CD14-positive monocyte (primary cell): ENCODE data around the gene NPLOC4. TPM values are rescaled to one million over a fixed set of nuclear protein-coding genes. Genes with fewer than 3 reads are reported as not detected.
A peak's percentile ranks its signal among the peaks of the same experiment; 100 is the strongest.

Experiments used
- DNase-seq, 3 donors: peaks; one replicate each; pipeline ENCODE4 v3.0.0-alpha.2; 2011 to 2022
- H2AFZ ChIP-seq: 2 replicates; pipeline ENCODE4 v1.6.0; 2012; ENCODE audit warnings: mild to moderate bottlenecking, low read depth, low read length, inconsistent platforms; ENCODE audit not compliant: insufficient read depth, poor library complexity, severe bottlenecking
- H3K27ac ChIP-seq, 2 donors: 1 replicate in 1 of 2; 2 replicates in 1 of 2; pipeline ENCODE4 v1.5.1; 2012 to 2013; ENCODE audit warnings: low read length in 2 of 2, control low read depth in 1 of 2, inconsistent platforms in 1 of 2, low read depth in 1 of 2, mild to moderate bottlenecking in 1 of 2
- H3K27me3 ChIP-seq, 2 donors: one replicate each; pipeline versions ENCODE4 v1.6.0 to v1.6.1; 2011 to 2013; ENCODE audit warnings: low read length in 2 of 2; ENCODE audit not compliant: control insufficient read depth in 2 of 2, insufficient read depth in 2 of 2
- H3K36me3 ChIP-seq, 2 donors: replicated peaks in 1 of 2; 1 replicate in 1 of 2; 2 replicates in 1 of 2; pipeline versions ENCODE4 v1.5.1 to v1.6.1; 2012 to 2013; ENCODE audit warnings: low read length in 2 of 2, control low read depth in 1 of 2, inconsistent platforms in 1 of 2, mild to moderate bottlenecking in 1 of 2; ENCODE audit not compliant: insufficient read depth in 2 of 2, control insufficient read depth in 1 of 2
- H3K4me1 ChIP-seq, 2 donors: 1 replicate in 1 of 2; 2 replicates in 1 of 2; pipeline versions ENCODE4 v1.5.1 to v1.6.1; 2012 to 2013; ENCODE audit warnings: low read length in 2 of 2, control low read depth in 1 of 2, inconsistent platforms in 1 of 2, mild to moderate bottlenecking in 1 of 2, moderate library complexity in 1 of 2; ENCODE audit not compliant: insufficient read depth in 2 of 2, control insufficient read depth in 1 of 2
- H3K4me2 ChIP-seq: replicated peaks from 2 replicates; pipeline ENCODE3; 2012; ENCODE audit warnings: low read length, moderate library complexity, mild to moderate bottlenecking; ENCODE audit not compliant: poor library complexity, severe bottlenecking; ENCODE audit errors: extremely low read depth
- H3K4me3 ChIP-seq, 3 experiments: fragments of 200-600 bp in 1 of 3; sonication (generic) in 1 of 3; replicated peaks in 1 of 3; 1 replicate in 2 of 3; 2 replicates in 1 of 3; pipeline ENCODE4 v1.5.1; 2011 to 2013; ENCODE audit warnings: low read length in 3 of 3, mild to moderate bottlenecking in 3 of 3, control low read depth in 2 of 3, low read depth in 2 of 3, inconsistent platforms in 1 of 3, moderate library complexity in 1 of 3
- H3K79me2 ChIP-seq: 2 replicates; pipeline ENCODE4 v1.6.0; 2012; ENCODE audit warnings: mild to moderate bottlenecking, control low read depth, inconsistent platforms, low read length, moderate library complexity; ENCODE audit not compliant: insufficient read depth
- H3K9ac ChIP-seq: 2 replicates; pipeline ENCODE4 v1.6.0; 2017; ENCODE audit warnings: low read length, mild to moderate bottlenecking; ENCODE audit not compliant: insufficient read depth, poor library complexity, severe bottlenecking
- H3K9me3 ChIP-seq, 2 donors: replicated peaks in 1 of 2; 1 replicate in 1 of 2; 2 replicates in 1 of 2; pipeline versions ENCODE4 v1.5.1 to v1.6.1; 2012 to 2013; ENCODE audit warnings: low read length in 2 of 2, control low read depth in 1 of 2; ENCODE audit not compliant: control insufficient read depth in 1 of 2, insufficient read depth in 1 of 2
- H4K20me1 ChIP-seq: 2 replicates; pipeline ENCODE4 v1.6.0; 2012; ENCODE audit warnings: mild to moderate bottlenecking, low read length, control low read depth, moderate library complexity; ENCODE audit not compliant: insufficient read depth
- H3K27ac Mint-ChIP-seq, 7 donors: one replicate each; pipeline ENCODE4 v1.8.0; 2020; ENCODE audit warnings: mild to moderate bottlenecking in 7 of 7, mixed read lengths in 7 of 7, moderate library complexity in 6 of 7, inconsistent platforms in 2 of 7
- H3K27me3 Mint-ChIP-seq, 3 donors: one replicate each; pipeline ENCODE4 v1.8.0; 2021 to 2022; ENCODE audit warnings: low read depth in 3 of 3, mild to moderate bottlenecking in 3 of 3, mixed read lengths in 3 of 3, moderate library complexity in 3 of 3, inconsistent platforms in 1 of 3
- H3K36me3 Mint-ChIP-seq, 2 donors: one replicate each; pipeline ENCODE4 v1.8.0; 2020; ENCODE audit warnings: mixed read lengths in 2 of 2, inconsistent platforms in 1 of 2, mild to moderate bottlenecking in 1 of 2
- H3K4me1 Mint-ChIP-seq: one replicate; pipeline ENCODE4 v1.8.0; 2020; ENCODE audit warnings: mild to moderate bottlenecking, mixed read lengths
- H3K4me3 Mint-ChIP-seq, 2 donors: one replicate each; pipeline ENCODE4 v1.8.0; 2020; ENCODE audit warnings: mild to moderate bottlenecking in 2 of 2, mixed read lengths in 2 of 2, moderate library complexity in 1 of 2
- H3K9me3 Mint-ChIP-seq, 7 donors: one replicate each; pipeline ENCODE4 v1.8.0; 2020 to 2022; ENCODE audit warnings: mixed read lengths in 7 of 7, mild to moderate bottlenecking in 6 of 7, moderate library complexity in 6 of 7, inconsistent platforms in 2 of 7
- CTCF ChIP-seq: fragments of 200-600 bp; IDR thresholded peaks from one replicate; pipeline ENCODE4 v1.8.0; 2022; ENCODE audit warnings: antibody characterized with exemption, mild to moderate bottlenecking
- WGBS: methylation state at CpG from one replicate; pipeline ENCODE4 v1.1.5; 2013; ENCODE audit warnings: missing lambda C conversion rate; ENCODE audit not compliant: insufficient coverage; 5-methylcytosine and 5-hydroxymethylcytosine counted together
- intact Hi-C, 2 donors: fragments of 100-400 bp; cut with micrococcal nuclease; formaldehyde crosslinking; loops; one replicate each; pipeline versions ENCODE4 v1.15.0 to v1.15.1; 2023
- polyA plus RNA-seq, 3 donors: library from polyadenylated mRNA; depleted of rRNA in 1 of 3; unstranded in 2 of 3; stranded (reverse) in 1 of 3; fragments of 300-500 nt in 2 of 3; fragments of >200 nt in 1 of 3; fragmentation: Illumina TruSeq in 2 of 3; gene quantifications; 1 replicate in 2 of 3; 2 replicates in 1 of 3; pipeline ENCODE4 v1.2.3, GENCODE V29; 2012 to 2021

The NPLOC4 gene
- polyA plus RNA-seq, 3 donors: 92.1 to 112 (median 106) TPM

DNA sequence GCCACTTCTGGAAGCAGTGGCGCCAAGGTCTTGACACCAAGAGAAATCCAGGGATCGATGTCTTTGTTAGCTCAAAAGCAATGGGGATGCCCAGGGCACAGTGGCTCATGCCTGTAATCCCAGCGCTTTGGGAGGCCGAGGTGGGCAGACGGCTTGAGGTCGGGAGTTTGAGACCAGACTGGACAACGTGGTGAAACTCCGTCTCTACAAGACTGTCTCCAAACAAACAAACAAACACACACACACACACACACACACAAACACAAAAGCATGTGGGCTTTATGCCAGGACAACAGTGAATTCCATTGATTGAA, 62.3 kb downstream of the NPLOC4 start:
- peaks cover 43% of the 10 kb centered on the region for H3K79me2 ChIP-seq
- WGBS: 99% methylated on average over 7 of the region's 8 CpGs
- H3K9ac ChIP-seq: no peak overlapping the region
- no peak overlapping the region for H3K4me3 Mint-ChIP-seq
- no peak overlapping the region for H3K4me3 ChIP-seq
- H3K27ac Mint-ChIP-seq: peak overlapping the region in 1 of 7 donors; percentile 13
- H3K27me3 Mint-ChIP-seq: peaks cover 0 to 2% (median 0%) of the 10 kb centered on the region in 3 donors
- H4K20me1 ChIP-seq: no peaks in the 10 kb centered on the region
- H3K9me3 ChIP-seq: no peaks in the 10 kb centered on the region
- DNase-seq: no peak
- H3K27ac ChIP-seq: no peak overlapping the region
- no peak for TF ChIP-seq CTCF
- no peak overlapping the region for H2AFZ ChIP-seq
- no peaks in the 10 kb centered on the region for H3K27me3 ChIP-seq
- H3K4me1 Mint-ChIP-seq: peaks cover 19% of the 10 kb centered on the region
- H3K4me2 ChIP-seq: no peak overlapping the region
- peaks cover 17 to 18% of the 10 kb centered on the region in 2 donors for H3K4me1 ChIP-seq
- H3K9me3 Mint-ChIP-seq: peaks cover 0 to 2% (median 0%) of the 10 kb centered on the region in 7 donors
- H3K36me3 ChIP-seq: peaks cover 61 to 83% of the 10 kb centered on the region in 2 donors
- intact Hi-C loops: no loop called here
- H3K36me3 Mint-ChIP-seq: peaks cover 62 to 87% of the 10 kb centered on the region in 2 donors

DNA sequence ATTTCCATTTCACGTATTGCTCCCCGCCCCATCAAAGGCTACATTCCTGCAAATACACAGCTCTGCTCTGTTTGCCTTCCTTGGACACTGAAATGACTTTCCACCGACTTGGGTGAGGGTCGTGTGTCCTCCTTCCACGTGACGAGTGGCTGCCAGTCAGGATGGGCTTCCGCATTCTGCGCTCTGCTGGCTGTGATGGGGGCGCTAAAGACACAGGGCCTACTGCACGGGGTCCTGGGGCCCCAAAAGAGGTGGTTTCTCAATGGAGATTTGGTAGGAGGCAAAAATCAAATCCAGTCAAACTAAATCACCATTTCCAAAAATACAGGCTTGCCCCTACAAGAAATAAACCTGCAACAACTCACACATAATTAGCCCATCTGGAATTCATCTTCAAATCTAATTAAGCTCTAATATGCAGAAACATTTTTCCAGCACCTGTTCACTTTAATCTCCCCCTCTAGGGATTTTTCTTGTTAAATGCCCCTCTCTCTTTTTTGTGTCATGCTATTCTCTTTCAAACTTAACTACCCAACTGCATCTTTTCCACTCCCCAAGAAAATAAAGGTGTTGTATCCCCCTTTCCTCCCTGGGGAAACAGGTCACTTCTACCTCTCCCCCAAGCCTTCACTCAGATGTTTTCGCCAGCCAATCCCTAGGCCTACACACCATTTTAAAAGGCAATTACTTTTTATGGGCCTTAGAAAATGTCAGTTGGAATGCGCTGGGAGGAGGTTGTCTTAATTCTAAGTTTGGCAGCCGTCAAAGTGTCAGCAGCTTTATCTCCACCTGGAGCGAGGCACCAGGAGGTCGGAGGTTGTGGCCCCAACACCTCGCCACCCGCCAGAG, 62.9 kb downstream of the NPLOC4 start:
- H3K4me1 ChIP-seq: peaks cover 17 to 18% of the 10 kb centered on the region in 2 donors
- Mint-ChIP-seq H3K36me3 (peaks cover 62 to 84% of the 10 kb centered on the region in 2 donors), H3K4me1 (peaks cover 19% of the 10 kb centered on the region), H3K4me3 (no peak overlapping the region), H3K27ac (peak overlapping the region in 3 of 7 donors; percentile 10 to 60 (median 13)), H3K27me3 (peaks cover 0 to 2% (median 0%) of the 10 kb centered on the region in 3 donors), H3K9me3 (peaks cover 0 to 2% (median 0%) of the 10 kb centered on the region in 7 donors)
- peaks cover 67 to 83% of the 10 kb centered on the region in 2 donors for H3K36me3 ChIP-seq
- H4K20me1 ChIP-seq: no peaks in the 10 kb centered on the region
- H3K79me2 ChIP-seq: peaks cover 43% of the 10 kb centered on the region
- H2AFZ ChIP-seq: no peak overlapping the region
- no peak overlapping the region for H3K4me2 ChIP-seq
- no peak for TF ChIP-seq CTCF
- no peak overlapping the region for H3K9ac ChIP-seq
- H3K4me3 ChIP-seq: no peak overlapping the region
- H3K27me3 ChIP-seq: no peaks in the 10 kb centered on the region
- H3K27ac ChIP-seq: no peak overlapping the region
- no peaks in the 10 kb centered on the region for H3K9me3 ChIP-seq
- intact Hi-C loops: no loop called here
- 95% methylated on average over 15 of the region's 17 CpGs for WGBS
- DNase-seq: no peak
